Testis (tissue), 5 donors: ENCODE data around the gene CCBE1. TPM values are rescaled to one million over a fixed set of nuclear protein-coding genes. Genes with fewer than 3 reads are reported as not detected.

Experiments
- DNase-seq: peaks from one replicate; pipeline ENCODE4 v3.0.0-alpha.2; 2019
- H3K27ac ChIP-seq, 2 donors: fragments of 200-600 bp; sonication (generic); one replicate each; pipeline ENCODE4 v1.5.1; 2019
- H3K27me3 ChIP-seq: fragments of 200-600 bp; sonication (generic); one replicate; pipeline ENCODE4 v1.5.1; 2019
- H3K36me3 ChIP-seq: fragments of 200-600 bp; sonication (generic); one replicate; pipeline ENCODE4 v1.5.1; 2017; ENCODE audit warnings: low read depth; ENCODE audit errors: missing control alignments
- H3K4me1 ChIP-seq: fragments of 200-600 bp; sonication (generic); one replicate; pipeline ENCODE4 v1.5.1; 2019
- H3K4me3 ChIP-seq, 2 donors: fragments of 200-600 bp; sonication (generic); one replicate each; pipeline ENCODE4 v1.5.1; 2017 to 2019
- H3K9me3 ChIP-seq: fragments of 200-600 bp; sonication (generic); one replicate; pipeline ENCODE4 v1.5.1; 2017
- POLR2A ChIP-seq: fragments of 450-650 bp; IDR thresholded peaks from one replicate; pipeline ENCODE4 v1.6.1; 2017; ENCODE audit warnings: antibody characterized with exemption, mild to moderate bottlenecking, moderate library complexity
- WGBS, 2 donors: methylation state at CpG; one replicate each; pipeline ENCODE4 v1.1.5; 2018; 5-methylcytosine and 5-hydroxymethylcytosine counted together
- intact Hi-C: fragments of 100-400 bp; cut with DNase I; formaldehyde crosslinking; loops from one replicate; pipeline ENCODE4 v1.15.1; 2023; ENCODE audit warnings: low total_unique reads
- long read RNA-seq, 2 donors: transcript quantifications; one replicate each; lab custom pipeline, GENCODE V29; 2026
- polyA plus RNA-seq: library from polyadenylated mRNA; stranded (reverse); fragments of 350-450 nt; fragmentation: Illumina TruSeq; extraction: RNeasy Lipid Tissue Mini Kit (QIAGEN cat#74804); gene quantifications from one replicate; pipeline ENCODE4 v1.2.3, GENCODE V29; 2014; ENCODE audit warnings: low read depth, low replicate concordance; ENCODE audit not compliant: insufficient read depth
- total RNA-seq, 2 donors: library from RNA; depleted of rRNA; stranded (reverse); fragments of >200 nt; gene quantifications; one replicate each; pipeline ENCODE4 v1.2.3, GENCODE V29; 2016
- TF ChIP-seq, protein P1 (sequence below), 3 experiments: fragments of 450-650 bp in 2 of 3; fragments of 200-600 bp in 1 of 3; sonication (generic) in 1 of 3; IDR thresholded peaks; one replicate each; pipeline ENCODE4 v1.5.1; 2016 to 2019; ENCODE audit warnings: antibody characterized with exemption in 3 of 3, mild to moderate bottlenecking in 2 of 3, moderate library complexity in 1 of 3

Gene CCBE1
- 1 to 10 TPM; 1.8 to 2.6 TPM for total RNA-seq
- 1.9 TPM for polyA plus RNA-seq
- long read RNA-seq, donor 1, full-length matches to known transcripts = 4 of 4 reads
- long read RNA-seq, donor 1, partial matches to known transcripts = 0 of 4 reads
- long read RNA-seq, donor 1, other reads (novel, unspliced or antisense) = 0 of 4 reads
- long read RNA-seq, donor 2, full-length matches to known transcripts = 5 of 5 reads
- long read RNA-seq, donor 2, partial matches to known transcripts = 0 of 5 reads
- long read RNA-seq, donor 2, other reads (novel, unspliced or antisense) = 0 of 5 reads

DNA sequence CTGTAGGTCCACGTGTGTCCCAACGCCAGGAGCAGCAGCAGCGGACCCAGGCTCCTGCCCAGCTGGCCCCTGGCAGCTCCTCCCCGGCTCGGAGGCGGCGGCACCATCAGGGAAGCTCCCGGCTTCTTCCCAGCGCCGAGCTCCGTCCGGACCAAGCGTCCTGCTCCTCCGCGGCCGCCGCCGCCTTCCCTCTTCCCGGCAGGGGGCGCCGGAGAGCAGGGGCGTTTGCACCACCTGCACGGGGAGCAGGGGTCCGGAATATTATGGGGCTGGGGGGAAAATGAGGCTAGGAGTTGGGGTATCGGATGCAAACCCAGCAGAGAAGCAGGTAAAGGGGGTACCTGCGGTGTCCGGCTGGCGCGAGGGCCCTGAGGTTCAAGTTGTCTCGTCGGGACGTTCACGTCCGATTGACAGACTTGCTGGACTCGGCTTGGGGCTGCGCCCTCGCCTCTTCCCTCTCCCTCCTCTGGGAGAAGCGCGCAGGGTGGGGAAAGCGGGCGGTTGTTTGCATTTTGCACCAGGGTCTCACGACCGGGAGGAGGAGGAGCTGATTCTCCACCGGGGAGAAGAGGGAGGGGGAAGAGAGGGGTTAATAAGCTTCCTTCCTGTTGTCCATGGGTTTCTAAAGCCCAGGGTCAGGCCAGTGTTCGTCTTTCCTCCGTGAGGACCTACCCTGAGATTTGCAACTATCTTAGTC lies at the start of gene CCBE1:
CCBE1 (minus strand) TSS at position 188 of the 697 bp plus-strand sequence.
- intact Hi-C loops = no loop called here
- WGBS, 2 donors = 0 to 1% methylated on average over 14 to 43 of the region's 46 CpGs
- Histone ChIP-seq H3K4me1 (peaks cover 5% of the 10 kb centered on the region), H3K27me3 (no peaks in the 10 kb centered on the region), H3K9me3 (no peaks in the 10 kb centered on the region), H3K36me3 (no peaks in the 10 kb centered on the region), H3K4me3 (peak within 1 kb of the TSS; percentile 48 to 52), H3K27ac (no peak within 1 kb of the TSS)
- TF ChIP-seq POLR2A = no peak
- TF ChIP-seq, protein P1, sequence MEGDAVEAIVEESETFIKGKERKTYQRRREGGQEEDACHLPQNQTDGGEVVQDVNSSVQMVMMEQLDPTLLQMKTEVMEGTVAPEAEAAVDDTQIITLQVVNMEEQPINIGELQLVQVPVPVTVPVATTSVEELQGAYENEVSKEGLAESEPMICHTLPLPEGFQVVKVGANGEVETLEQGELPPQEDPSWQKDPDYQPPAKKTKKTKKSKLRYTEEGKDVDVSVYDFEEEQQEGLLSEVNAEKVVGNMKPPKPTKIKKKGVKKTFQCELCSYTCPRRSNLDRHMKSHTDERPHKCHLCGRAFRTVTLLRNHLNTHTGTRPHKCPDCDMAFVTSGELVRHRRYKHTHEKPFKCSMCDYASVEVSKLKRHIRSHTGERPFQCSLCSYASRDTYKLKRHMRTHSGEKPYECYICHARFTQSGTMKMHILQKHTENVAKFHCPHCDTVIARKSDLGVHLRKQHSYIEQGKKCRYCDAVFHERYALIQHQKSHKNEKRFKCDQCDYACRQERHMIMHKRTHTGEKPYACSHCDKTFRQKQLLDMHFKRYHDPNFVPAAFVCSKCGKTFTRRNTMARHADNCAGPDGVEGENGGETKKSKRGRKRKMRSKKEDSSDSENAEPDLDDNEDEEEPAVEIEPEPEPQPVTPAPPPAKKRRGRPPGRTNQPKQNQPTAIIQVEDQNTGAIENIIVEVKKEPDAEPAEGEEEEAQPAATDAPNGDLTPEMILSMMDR (IDR thresholded peaks at IDR 0.05) = peak in 2 of 3 experiments; percentile 70 to 84
- DNase-seq = peak; percentile 76

DNA sequence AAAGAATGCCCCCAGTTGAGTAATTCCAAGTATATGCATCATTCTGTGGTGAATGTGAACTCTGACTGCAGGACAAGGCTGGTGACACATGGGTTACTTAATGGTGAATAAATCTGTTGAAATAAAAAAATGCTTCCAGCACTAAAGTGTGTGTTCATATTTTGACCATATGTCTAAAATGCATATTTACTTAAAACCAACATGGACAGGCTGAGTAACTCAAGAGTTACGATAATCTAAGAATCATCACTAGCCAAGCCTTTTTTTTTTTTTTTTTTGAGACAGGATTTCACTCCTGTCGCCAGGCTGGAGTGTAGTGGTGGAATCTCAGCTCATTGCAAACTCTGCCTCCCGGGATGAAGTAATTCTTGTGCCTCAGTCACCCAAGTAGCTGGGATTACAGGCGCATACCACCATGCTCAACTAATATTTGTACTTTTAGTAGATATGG lies 47.1 kb upstream of the CCBE1 start:
- H3K27ac ChIP-seq = no peak overlapping the region
- no peak overlapping the region for H3K4me3 ChIP-seq
- no peak for TF ChIP-seq POLR2A
- TF ChIP-seq, protein P1 (IDR thresholded peaks at IDR 0.05) = no peak
- 89 to 99% methylated on average over 4 of the region's 4 CpGs for WGBS, 2 donors
- no peaks in the 10 kb centered on the region for H3K4me1 ChIP-seq
- H3K36me3 ChIP-seq = no peaks in the 10 kb centered on the region
- no peaks in the 10 kb centered on the region for H3K9me3 ChIP-seq
- no peak for DNase-seq
- intact Hi-C loops = no loop called here
- no peaks in the 10 kb centered on the region for H3K27me3 ChIP-seq

DNA sequence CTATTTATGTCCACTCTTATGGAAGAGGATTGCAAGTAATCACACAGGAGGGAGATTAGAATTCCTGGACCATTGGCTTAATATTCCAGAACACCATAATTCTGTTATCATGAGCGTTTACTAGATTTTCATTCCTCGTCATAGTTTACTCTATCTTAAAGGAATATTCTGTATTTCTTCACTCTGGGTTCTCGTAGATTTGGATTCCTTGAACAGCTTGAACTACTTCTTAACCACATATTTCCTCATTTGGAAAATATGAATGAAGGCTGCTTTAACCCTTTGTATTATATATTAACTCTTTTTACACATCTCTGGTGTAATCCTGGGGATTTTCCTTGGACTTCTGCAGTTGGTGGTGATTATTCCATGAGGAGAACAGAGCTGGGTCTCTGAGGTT lies 46.3 kb upstream of the CCBE1 start:
- no peak overlapping the region for H3K4me3 ChIP-seq
- H3K27ac ChIP-seq = no peak overlapping the region
- intact Hi-C loops = no loop called here
- 59 to 70% methylated on average over 3 of the region's 3 CpGs for WGBS, 2 donors
- no peak for DNase-seq
- TF ChIP-seq POLR2A = no peak
- TF ChIP-seq, protein P1 (IDR thresholded peaks at IDR 0.05) = no peak
- no peaks in the 10 kb centered on the region for H3K27me3 ChIP-seq
- H3K4me1 ChIP-seq = no peaks in the 10 kb centered on the region
- no peaks in the 10 kb centered on the region for H3K36me3 ChIP-seq
- no peaks in the 10 kb centered on the region for H3K9me3 ChIP-seq

DNA sequence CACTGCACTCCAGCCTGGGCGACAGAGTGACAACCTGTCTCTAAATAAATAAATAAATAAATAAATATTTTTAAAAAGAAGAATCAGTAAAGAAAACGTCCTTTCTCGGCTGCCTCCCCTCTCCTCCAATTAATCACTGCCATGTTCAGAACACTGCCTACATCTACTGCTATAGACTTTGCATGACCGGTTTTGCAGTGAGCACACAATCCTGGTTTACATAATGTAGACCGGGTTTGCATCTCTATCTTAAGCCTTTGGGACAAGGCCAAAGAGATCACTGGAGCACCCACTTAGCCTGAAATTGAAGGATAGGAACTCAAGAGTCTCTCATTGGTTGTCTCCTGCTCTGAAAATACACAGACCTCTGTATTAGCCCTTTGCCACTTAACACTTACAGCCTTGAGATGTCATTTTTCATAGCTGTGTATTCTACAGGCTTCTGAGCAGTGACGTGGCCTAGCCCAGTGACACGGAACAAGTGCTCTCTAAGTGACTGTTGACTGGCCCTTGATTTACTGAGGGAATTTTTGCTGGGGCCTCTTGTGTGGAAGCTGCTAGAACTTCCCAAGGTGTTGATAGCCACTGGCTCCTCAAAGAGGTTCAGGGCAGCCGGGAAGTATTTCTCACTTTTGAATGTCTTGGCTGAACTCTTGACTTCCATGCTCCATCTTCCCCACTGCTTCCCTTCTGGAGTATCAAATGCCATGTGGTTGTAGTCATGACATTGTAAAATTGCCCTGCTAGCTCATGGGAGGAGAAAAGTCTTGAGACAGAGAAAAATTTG lies 45.3 kb upstream of the CCBE1 start:
- no peaks in the 10 kb centered on the region for H3K27me3 ChIP-seq
- intact Hi-C loops = no loop called here
- H3K4me3 ChIP-seq = no peak overlapping the region
- H3K36me3 ChIP-seq = no peaks in the 10 kb centered on the region
- no peaks in the 10 kb centered on the region for H3K9me3 ChIP-seq
- WGBS, 2 donors = 81 to 82% methylated on average over 8 of the region's 8 CpGs
- no peak for TF ChIP-seq POLR2A
- TF ChIP-seq, protein P1 (IDR thresholded peaks at IDR 0.05) = no peak
- H3K27ac ChIP-seq = no peak overlapping the region
- H3K4me1 ChIP-seq = no peaks in the 10 kb centered on the region
- no peak for DNase-seq
